ENCODE data around the gene TWF1.

DNA sequence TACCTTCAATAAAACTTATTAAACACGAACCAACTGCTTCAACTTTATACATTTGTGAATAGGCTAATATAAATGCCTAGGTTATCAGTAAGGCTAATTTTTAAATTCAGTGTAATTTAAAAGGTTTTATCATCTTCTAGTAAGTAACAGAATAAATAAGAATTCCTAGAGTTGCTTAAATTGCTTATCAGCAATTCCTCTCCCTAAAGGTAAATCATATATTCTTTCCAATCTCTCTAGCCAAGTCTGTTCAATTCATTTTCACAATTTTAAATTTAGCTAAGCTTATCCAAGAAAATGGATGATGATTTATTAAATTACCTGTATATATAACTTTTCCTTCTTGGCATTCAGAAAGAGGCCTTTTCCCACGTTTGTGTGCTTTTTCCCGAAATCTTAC lies 52.1 kb downstream of the TWF1 start:
- TF ChIP-seq, protein P1, sequence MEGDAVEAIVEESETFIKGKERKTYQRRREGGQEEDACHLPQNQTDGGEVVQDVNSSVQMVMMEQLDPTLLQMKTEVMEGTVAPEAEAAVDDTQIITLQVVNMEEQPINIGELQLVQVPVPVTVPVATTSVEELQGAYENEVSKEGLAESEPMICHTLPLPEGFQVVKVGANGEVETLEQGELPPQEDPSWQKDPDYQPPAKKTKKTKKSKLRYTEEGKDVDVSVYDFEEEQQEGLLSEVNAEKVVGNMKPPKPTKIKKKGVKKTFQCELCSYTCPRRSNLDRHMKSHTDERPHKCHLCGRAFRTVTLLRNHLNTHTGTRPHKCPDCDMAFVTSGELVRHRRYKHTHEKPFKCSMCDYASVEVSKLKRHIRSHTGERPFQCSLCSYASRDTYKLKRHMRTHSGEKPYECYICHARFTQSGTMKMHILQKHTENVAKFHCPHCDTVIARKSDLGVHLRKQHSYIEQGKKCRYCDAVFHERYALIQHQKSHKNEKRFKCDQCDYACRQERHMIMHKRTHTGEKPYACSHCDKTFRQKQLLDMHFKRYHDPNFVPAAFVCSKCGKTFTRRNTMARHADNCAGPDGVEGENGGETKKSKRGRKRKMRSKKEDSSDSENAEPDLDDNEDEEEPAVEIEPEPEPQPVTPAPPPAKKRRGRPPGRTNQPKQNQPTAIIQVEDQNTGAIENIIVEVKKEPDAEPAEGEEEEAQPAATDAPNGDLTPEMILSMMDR (conservative IDR thresholded peaks at IDR 0.05), result no peak
- no peak for TF ChIP-seq ZFX (IDR thresholded peaks at IDR 0.05)

Data from C4-2B (cell line).